ENCODE measurements around the gene WHRN. TPM values are rescaled to one million over a fixed set of nuclear protein-coding genes. Genes with fewer than 3 reads are reported as not detected.

The WHRN gene
- total and polyA plus RNA-seq, 9 of the 15 experiments (the other 6 are each of a cell fraction or from before 2014, with no cell fraction given): 0.31 to 14.1 (median 3.0) TPM

- H4K20me1 ChIP-seq (replicated peaks; ENCODE audit: control insufficient read depth, insufficient read depth, low read length): peaks cover 7% of the 10 kb centered on the region; the same call in 1 of the 2 replicates
- H3K27me3 ChIP-seq (ENCODE audit: control insufficient read depth in 2 of 2, insufficient read depth in 2 of 2, low read length in 2 of 2): peaks cover 0 to 5% of the 10 kb centered on the region in 2 experiments; a peak in 1 of 5 replicates
- intact Hi-C loops (cut with micrococcal nuclease) (no loop called here), in situ Hi-C loops (cut with MboI) (loop anchor here (10.0 kb wide), 1 partner anchor 507 kb away; no protein-coding TSS in a partner anchor)
- POLR2A ChIA-PET: interaction anchor here (0.6 to 2.7 kb wide), 4 partner anchors 11 to 245 kb away, joined by 3 to 10 read pairs (median 4); no protein-coding TSS in a partner anchor
- ATAC-seq (no peak), DNase-seq (ENCODE audit: extremely low read depth in 1 of 4, low spot score in 3 of 4) (no peak), FAIRE-seq (no peak)
- H3K36me3 ChIP-seq (ENCODE audit: control insufficient read depth, insufficient read depth, low read length): no peaks in the 10 kb centered on the region
- no TSS peak for BruUV-seq (replicated peaks)
- no peak overlapping the region for H2AFZ ChIP-seq (ENCODE audit: low read depth, low read length)
- CTCF ChIA-PET (ENCODE audit: low intra/inter-chr PET ratio): no interaction called here
- no peaks in the 10 kb centered on the region; a peak in 2 of 5 replicates for H3K4me1 ChIP-seq (replicated peaks in 1 of 2; ENCODE audit: control insufficient read depth in 2 of 2, insufficient read depth in 2 of 2, low read length in 2 of 2)
- H3K27ac ChIP-seq (ENCODE audit: extremely low read depth, low read depth, low read length): no peak overlapping the region
- no peak overlapping the region for H3K4me3 ChIP-seq
- H3K4me2 ChIP-seq (ENCODE audit: insufficient read depth, low read length): no peak overlapping the region
- no peaks in the 10 kb centered on the region for H3K79me2 ChIP-seq (ENCODE audit: control insufficient read depth, insufficient read depth, low read length)
- H3K9ac ChIP-seq (ENCODE audit: insufficient read depth in 1 of 2, low read depth in 2 of 2, low read length in 2 of 2): no peak overlapping the region
- H3K9me1 ChIP-seq (ENCODE audit: control insufficient read depth, insufficient read depth, low read length): no peaks in the 10 kb centered on the region
- H3K9me3 ChIP-seq (replicated peaks; ENCODE audit: control insufficient read depth, insufficient read depth, low read depth, low read length): no peaks in the 10 kb centered on the region
- TF ChIP-seq CGGBP1 (CRISPR knock-in tag; IDR thresholded peaks at IDR 0.05) (no peak), RAD21 (CRISPR knock-in tag; conservative IDR thresholded peaks at IDR 0.05 in 1 of 2, IDR thresholded peaks at IDR 0.05 in 1 of 2) (no peak), MAFG (tag; conservative IDR thresholded peaks at IDR 0.05) (no peak), CREB3 (tag; conservative IDR thresholded peaks at IDR 0.05; ENCODE audit: low read depth) (no peak), ZNF655 (CRISPR knock-in tag; IDR thresholded peaks at IDR 0.05) (no peak), ZNF253 (CRISPR knock-in tag; conservative IDR thresholded peaks at IDR 0.05) (no peak), SPI1 (IDR thresholded peaks at IDR 0.05; ENCODE audit: borderline replicate concordance, low read depth, low read length) (peak; percentile 46; the same call in 1 of the 2 replicates), SREBF2 (CRISPR knock-in tag; IDR thresholded peaks at IDR 0.05) (no peak), PHF21A (IDR thresholded peaks at IDR 0.05; ENCODE audit: borderline replicate concordance, low read depth) (no peak)
- WGBS (ENCODE audit: insufficient coverage, low coverage, missing lambda C conversion rate): 22% methylated on average over 5 of the region's 5 CpGs
Observed at GRCh38 chr9:114407889-114408288, 97.4 kb downstream of the WHRN start.

Data from K562 (cell line).